WTC11 (cell line): Measurements from ENCODE around the gene CLN6. TPM values are rescaled to one million over a fixed set of nuclear protein-coding genes. Genes with fewer than 3 reads are reported as not detected.

Source experiments
- ATAC-seq: fragments of 200-7000 bp; cut with Tn5 transposase; 2 replicates; pipeline ENCODE4 v1.10.0; 2021; ENCODE audit warnings: mild to moderate bottlenecking, moderate library complexity
- CTCF ChIA-PET: fragments of 300-600 bp; sonication (Branson Sonifier 250); formaldehyde crosslinking; loops from one replicate; lab custom pipeline; 2021; ENCODE audit warnings: antibody characterized with exemption; lab: Charles Lee
- POLR2A ChIA-PET: fragments of 350-600 bp; sonication (Branson Sonifier 250); formaldehyde crosslinking; loops from one replicate; lab custom pipeline; 2021; ENCODE audit warnings: antibody characterized with exemption; lab: Charles Lee
- DNase-seq: peaks from one replicate; pipeline ENCODE4 v3.0.0; 2021; ENCODE audit warnings: low spot score
- H3K27ac Mint-ChIP-seq: 2 replicates; pipeline ENCODE4 v1.8.0; 2021; ENCODE audit warnings: mixed read lengths
- H3K27me3 Mint-ChIP-seq: 2 replicates; pipeline ENCODE4 v1.8.0; 2021; ENCODE audit warnings: low read depth, mild to moderate bottlenecking, moderate library complexity, mixed read lengths
- H3K36me3 Mint-ChIP-seq: 2 replicates; pipeline ENCODE4 v1.8.0; 2021; ENCODE audit warnings: mixed read lengths
- H3K4me1 Mint-ChIP-seq: 2 replicates; pipeline ENCODE4 v1.8.0; 2022; ENCODE audit warnings: mixed read lengths
- H3K4me3 Mint-ChIP-seq: 2 replicates; pipeline ENCODE4 v1.8.0; 2021; ENCODE audit warnings: mild to moderate bottlenecking, moderate library complexity, mixed read lengths
- H3K9me3 Mint-ChIP-seq: 2 replicates; pipeline ENCODE4 v1.8.0; 2021; ENCODE audit warnings: mixed read lengths
- ATF1 ChIP-seq: sonication (generic); formaldehyde crosslinking; IDR thresholded peaks from 2 replicates; pipeline ENCODE4 v1.8.1; 2023; ENCODE audit warnings: mild to moderate bottlenecking, moderate library complexity, missing genetic modification reagents
- CREB1 ChIP-seq: sonication (generic); formaldehyde crosslinking; IDR thresholded peaks from 2 replicates; pipeline ENCODE4 v1.8.0; 2023; ENCODE audit warnings: mild to moderate bottlenecking, missing genetic modification reagents
- ESRRA ChIP-seq: sonication (generic); formaldehyde crosslinking; IDR thresholded peaks from 2 replicates; pipeline ENCODE4 v1.8.1; 2022; ENCODE audit warnings: mild to moderate bottlenecking, missing genetic modification reagents, borderline replicate concordance
- FOXK1 ChIP-seq: sonication (generic); formaldehyde crosslinking; IDR thresholded peaks from 2 replicates; pipeline ENCODE4 v1.8.0; 2022; ENCODE audit warnings: mild to moderate bottlenecking, moderate library complexity, missing genetic modification reagents
- GTF2I ChIP-seq: fragments of 250-450 bp; sonication (Bioruptor Pico); conservative IDR thresholded peaks from 2 replicates; pipeline ENCODE4 v1.4.0; 2021; ENCODE audit warnings: mild to moderate bottlenecking
- JUN ChIP-seq: sonication (generic); formaldehyde crosslinking; IDR thresholded peaks from 2 replicates; pipeline ENCODE4 v1.8.0; 2023; ENCODE audit warnings: mild to moderate bottlenecking, missing genetic modification reagents
- MAX ChIP-seq: sonication (generic); formaldehyde crosslinking; IDR thresholded peaks from 2 replicates; pipeline ENCODE4 v1.8.0; 2022; ENCODE audit warnings: mild to moderate bottlenecking, missing genetic modification reagents
- NFE2L1 ChIP-seq: sonication (generic); formaldehyde crosslinking; IDR thresholded peaks from 2 replicates; pipeline ENCODE4 v1.8.1; 2023; ENCODE audit warnings: missing genetic modification reagents
- NR3C1 ChIP-seq: sonication (generic); formaldehyde crosslinking; conservative IDR thresholded peaks from 2 replicates; pipeline ENCODE4 v1.8.1; 2023; ENCODE audit warnings: low read depth, mild to moderate bottlenecking, missing genetic modification reagents
- PRRX2 ChIP-seq: fragments of 250-450 bp; sonication (Bioruptor Pico); IDR thresholded peaks from 2 replicates; pipeline ENCODE4 v1.8.0; 2021; ENCODE audit warnings: mild to moderate bottlenecking
- TEAD4 ChIP-seq: sonication (generic); formaldehyde crosslinking; IDR thresholded peaks from 2 replicates; pipeline ENCODE4 v1.8.0; 2022; ENCODE audit warnings: mild to moderate bottlenecking, missing genetic modification reagents
- ZBTB21 ChIP-seq: sonication (generic); formaldehyde crosslinking; IDR thresholded peaks from 2 replicates; pipeline ENCODE4 v1.8.1; 2023; ENCODE audit warnings: mild to moderate bottlenecking, missing genetic modification reagents, borderline replicate concordance
- ZNF121 ChIP-seq: sonication (generic); formaldehyde crosslinking; IDR thresholded peaks from 2 replicates; pipeline ENCODE4 v1.8.0; 2023; ENCODE audit warnings: missing genetic modification reagents
- ZNF138 ChIP-seq: sonication (generic); formaldehyde crosslinking; conservative IDR thresholded peaks from 2 replicates; pipeline ENCODE4 v1.8.1; 2022; ENCODE audit warnings: mild to moderate bottlenecking, moderate library complexity, missing genetic modification reagents
- ZNF317 ChIP-seq: sonication (generic); formaldehyde crosslinking; IDR thresholded peaks from 2 replicates; pipeline ENCODE4 v1.8.1; 2023; ENCODE audit warnings: low read depth, mild to moderate bottlenecking, moderate library complexity, missing genetic modification reagents, borderline replicate concordance
- total RNA-seq: library from RNA; stranded (reverse); gene quantifications from 3 replicates; pipeline ENCODE4 v1.2.3, GENCODE V29; 2021
- TF ChIP-seq, protein P1 (sequence below): sonication (generic); formaldehyde crosslinking; IDR thresholded peaks from 2 replicates; pipeline ENCODE4 v1.8.0; 2022; ENCODE audit warnings: mild to moderate bottlenecking, missing genetic modification reagents
- TF ChIP-seq, protein P2 (sequence below): fragments of 250-450 bp; sonication (Bioruptor Pico); conservative IDR thresholded peaks from 2 replicates; pipeline ENCODE4 v1.9.0; 2021; ENCODE audit warnings: mild to moderate bottlenecking
- TF ChIP-seq, protein P3 (sequence below): sonication (generic); formaldehyde crosslinking; IDR thresholded peaks from 2 replicates; pipeline ENCODE4 v1.8.0; 2023; ENCODE audit warnings: missing genetic modification reagents
- TF ChIP-seq, protein P4 (sequence below): fragments of 250-450 bp; sonication (Bioruptor Pico); IDR thresholded peaks from 2 replicates; pipeline ENCODE4 v1.9.0; 2021; ENCODE audit warnings: moderate library complexity, mild to moderate bottlenecking, inconsistent platforms, borderline replicate concordance
- TF ChIP-seq, protein P5 (sequence below): sonication (generic); formaldehyde crosslinking; IDR thresholded peaks from 2 replicates; pipeline ENCODE4 v1.8.1; 2022; ENCODE audit warnings: mild to moderate bottlenecking, missing genetic modification reagents, moderate library complexity, borderline replicate concordance
- TF ChIP-seq, protein P6 (sequence below): fragments of 250-450 bp; sonication (Bioruptor Pico); IDR thresholded peaks from 2 replicates; pipeline ENCODE4 v1.9.0; 2021; ENCODE audit warnings: mild to moderate bottlenecking, borderline replicate concordance

Gene CLN6
- total RNA-seq, 1 experiment from 2014 or later = 50.2 TPM

DNA sequence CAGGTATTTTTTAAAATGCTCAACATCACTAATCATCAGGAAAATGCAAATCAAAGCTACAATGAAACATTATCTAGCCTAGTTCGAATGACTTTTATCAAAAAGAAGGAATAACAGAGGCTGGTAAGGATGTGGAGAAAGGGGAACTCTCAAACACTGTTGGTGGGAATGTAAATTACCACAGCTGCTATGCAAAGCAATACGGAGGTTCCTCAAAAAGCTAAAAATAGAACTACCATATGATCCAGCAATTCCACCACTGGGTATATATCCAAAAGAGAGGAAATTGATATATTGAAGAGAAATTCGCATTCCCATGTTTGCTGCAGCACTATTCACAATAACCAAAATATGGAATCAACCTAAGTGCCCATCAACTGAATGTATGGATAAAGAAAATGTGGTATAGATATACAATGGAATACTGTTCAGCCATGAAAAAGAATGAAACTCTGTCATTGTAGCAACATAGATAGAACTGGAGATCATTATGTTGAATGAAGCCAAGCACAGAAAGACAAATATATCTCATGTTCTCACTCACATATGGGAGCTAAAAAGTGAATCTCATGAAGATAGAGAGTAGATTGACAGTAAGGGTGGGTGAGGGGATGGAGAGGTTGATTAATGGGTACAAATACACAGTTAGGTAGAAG is 19.7 kb upstream of the CLN6 start:
- Mint-ChIP-seq H3K27me3 (no peaks in the 10 kb centered on the region; the same call in 1 of the 2 replicates), H3K9me3 (peaks cover 31% of the 10 kb centered on the region), H3K27ac (no peak overlapping the region), H3K4me1 (peaks cover 7% of the 10 kb centered on the region; the same call in 1 of the 2 replicates), H3K36me3 (peaks cover 10% of the 10 kb centered on the region), H3K4me3 (no peak overlapping the region)
- TF ChIP-seq GTF2I (no peak), CREB1 (CRISPR knock-in tag) (no peak), NFE2L1 (CRISPR knock-in tag) (no peak), NR3C1 (CRISPR knock-in tag) (no peak), JUN (CRISPR knock-in tag) (no peak), ESRRA (CRISPR knock-in tag) (no peak), TEAD4 (CRISPR knock-in tag) (no peak), FOXK1 (CRISPR knock-in tag) (no peak)
- TF ChIP-seq, protein P1, sequence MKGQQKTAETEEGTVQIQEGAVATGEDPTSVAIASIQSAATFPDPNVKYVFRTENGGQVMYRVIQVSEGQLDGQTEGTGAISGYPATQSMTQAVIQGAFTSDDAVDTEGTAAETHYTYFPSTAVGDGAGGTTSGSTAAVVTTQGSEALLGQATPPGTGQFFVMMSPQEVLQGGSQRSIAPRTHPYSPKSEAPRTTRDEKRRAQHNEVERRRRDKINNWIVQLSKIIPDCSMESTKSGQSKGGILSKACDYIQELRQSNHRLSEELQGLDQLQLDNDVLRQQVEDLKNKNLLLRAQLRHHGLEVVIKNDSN (CRISPR knock-in tag) = no peak
- TF ChIP-seq, protein P2, sequence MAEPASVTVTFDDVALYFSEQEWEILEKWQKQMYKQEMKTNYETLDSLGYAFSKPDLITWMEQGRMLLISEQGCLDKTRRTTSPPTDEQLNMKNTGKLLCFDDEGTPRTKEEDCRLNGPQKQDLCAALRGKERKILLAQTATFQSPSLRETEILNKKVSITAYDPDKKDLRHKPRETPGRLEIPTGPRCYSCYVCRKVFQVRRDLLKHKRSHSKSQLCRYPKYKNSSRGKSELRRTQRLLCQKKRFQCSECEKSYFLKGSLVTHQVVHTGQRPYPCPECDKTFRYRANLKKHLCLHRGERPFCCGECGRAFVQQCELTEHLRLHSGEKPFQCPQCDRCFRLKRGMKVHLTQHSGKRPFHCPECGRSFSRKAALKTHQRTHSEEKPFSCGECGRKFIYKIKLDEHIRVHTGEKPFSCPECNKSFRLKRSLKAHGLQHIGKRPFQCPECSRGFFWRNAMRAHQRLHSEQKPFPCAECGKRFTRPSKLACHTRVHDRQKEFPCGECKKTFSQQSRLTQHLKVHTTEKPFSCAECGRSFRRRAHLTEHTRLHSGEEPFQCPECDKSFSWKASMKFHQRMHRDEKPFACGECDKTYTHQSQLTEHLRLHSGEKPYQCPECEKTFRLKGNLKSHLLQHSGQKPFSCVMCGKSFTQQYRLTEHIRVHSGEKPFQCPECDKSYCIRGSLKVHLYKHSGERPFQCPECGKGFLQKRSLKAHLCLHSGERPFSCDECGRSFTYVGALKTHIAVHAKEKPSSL = no peak
- TF ChIP-seq, protein P3, sequence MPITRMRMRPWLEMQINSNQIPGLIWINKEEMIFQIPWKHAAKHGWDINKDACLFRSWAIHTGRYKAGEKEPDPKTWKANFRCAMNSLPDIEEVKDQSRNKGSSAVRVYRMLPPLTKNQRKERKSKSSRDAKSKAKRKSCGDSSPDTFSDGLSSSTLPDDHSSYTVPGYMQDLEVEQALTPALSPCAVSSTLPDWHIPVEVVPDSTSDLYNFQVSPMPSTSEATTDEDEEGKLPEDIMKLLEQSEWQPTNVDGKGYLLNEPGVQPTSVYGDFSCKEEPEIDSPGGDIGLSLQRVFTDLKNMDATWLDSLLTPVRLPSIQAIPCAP (CRISPR knock-in tag) = no peak
- TF ChIP-seq, protein P4, sequence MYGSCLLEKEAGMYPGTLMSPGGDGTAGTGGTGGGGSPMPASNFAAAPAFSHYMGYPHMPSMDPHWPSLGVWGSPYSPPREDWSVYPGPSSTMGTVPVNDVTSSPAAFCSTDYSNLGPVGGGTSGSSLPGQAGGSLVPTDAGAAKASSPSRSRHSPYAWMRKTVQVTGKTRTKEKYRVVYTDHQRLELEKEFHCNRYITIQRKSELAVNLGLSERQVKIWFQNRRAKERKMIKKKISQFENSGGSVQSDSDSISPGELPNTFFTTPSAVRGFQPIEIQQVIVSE = no peak
- TF ChIP-seq, protein P5, sequence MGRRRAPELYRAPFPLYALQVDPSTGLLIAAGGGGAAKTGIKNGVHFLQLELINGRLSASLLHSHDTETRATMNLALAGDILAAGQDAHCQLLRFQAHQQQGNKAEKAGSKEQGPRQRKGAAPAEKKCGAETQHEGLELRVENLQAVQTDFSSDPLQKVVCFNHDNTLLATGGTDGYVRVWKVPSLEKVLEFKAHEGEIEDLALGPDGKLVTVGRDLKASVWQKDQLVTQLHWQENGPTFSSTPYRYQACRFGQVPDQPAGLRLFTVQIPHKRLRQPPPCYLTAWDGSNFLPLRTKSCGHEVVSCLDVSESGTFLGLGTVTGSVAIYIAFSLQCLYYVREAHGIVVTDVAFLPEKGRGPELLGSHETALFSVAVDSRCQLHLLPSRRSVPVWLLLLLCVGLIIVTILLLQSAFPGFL = no peak
- DNase-seq (no peak), ATAC-seq (no peak)
- ChIA-PET CTCF (interaction anchor here (0.7 to 0.9 kb wide), 3 partner anchors 20 to 93 kb away, joined by 3 read pairs; no protein-coding TSS in a partner anchor), POLR2A (interaction anchor here (0.7 kb wide), 1 partner anchor 688 kb away, joined by 4 read pairs; no protein-coding TSS in a partner anchor)

DNA sequence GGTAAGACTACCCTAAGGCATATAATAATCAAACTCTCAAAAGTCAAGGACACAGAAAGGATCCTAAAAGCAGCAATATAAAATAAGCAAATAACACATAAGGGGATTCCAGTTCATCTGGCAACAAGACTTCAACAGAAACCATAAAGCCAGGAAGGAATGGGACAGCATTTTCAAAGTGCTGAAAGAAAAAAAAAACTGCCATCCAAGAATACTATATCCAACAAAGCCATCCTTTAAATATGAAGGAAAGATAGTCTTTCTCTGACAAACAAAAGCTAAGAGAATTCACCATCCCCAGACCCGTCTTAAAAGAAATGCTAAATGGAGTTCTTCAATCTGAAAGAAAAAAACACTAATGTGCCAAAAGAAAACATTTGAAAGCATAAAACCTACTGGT is 14.7 kb upstream of the CLN6 start:
- Mint-ChIP-seq H3K27me3 (no peaks in the 10 kb centered on the region; the same call in 1 of the 2 replicates), H3K27ac (no peak overlapping the region), H3K9me3 (peaks cover 39% of the 10 kb centered on the region), H3K36me3 (peaks cover 16% of the 10 kb centered on the region), H3K4me3 (no peak overlapping the region), H3K4me1 (peaks cover 14% of the 10 kb centered on the region)
- ChIA-PET CTCF (interaction anchor here (0.6 to 3.1 kb wide), 3 partner anchors 9 to 62 kb away, joined by 3 to 10 read pairs (median 5); no protein-coding TSS in a partner anchor), POLR2A (no interaction called here)
- ATAC-seq = no peak
- DNase-seq = no peak
- TF ChIP-seq, protein P3 (CRISPR knock-in tag) = no peak
- TF ChIP-seq, protein P6, sequence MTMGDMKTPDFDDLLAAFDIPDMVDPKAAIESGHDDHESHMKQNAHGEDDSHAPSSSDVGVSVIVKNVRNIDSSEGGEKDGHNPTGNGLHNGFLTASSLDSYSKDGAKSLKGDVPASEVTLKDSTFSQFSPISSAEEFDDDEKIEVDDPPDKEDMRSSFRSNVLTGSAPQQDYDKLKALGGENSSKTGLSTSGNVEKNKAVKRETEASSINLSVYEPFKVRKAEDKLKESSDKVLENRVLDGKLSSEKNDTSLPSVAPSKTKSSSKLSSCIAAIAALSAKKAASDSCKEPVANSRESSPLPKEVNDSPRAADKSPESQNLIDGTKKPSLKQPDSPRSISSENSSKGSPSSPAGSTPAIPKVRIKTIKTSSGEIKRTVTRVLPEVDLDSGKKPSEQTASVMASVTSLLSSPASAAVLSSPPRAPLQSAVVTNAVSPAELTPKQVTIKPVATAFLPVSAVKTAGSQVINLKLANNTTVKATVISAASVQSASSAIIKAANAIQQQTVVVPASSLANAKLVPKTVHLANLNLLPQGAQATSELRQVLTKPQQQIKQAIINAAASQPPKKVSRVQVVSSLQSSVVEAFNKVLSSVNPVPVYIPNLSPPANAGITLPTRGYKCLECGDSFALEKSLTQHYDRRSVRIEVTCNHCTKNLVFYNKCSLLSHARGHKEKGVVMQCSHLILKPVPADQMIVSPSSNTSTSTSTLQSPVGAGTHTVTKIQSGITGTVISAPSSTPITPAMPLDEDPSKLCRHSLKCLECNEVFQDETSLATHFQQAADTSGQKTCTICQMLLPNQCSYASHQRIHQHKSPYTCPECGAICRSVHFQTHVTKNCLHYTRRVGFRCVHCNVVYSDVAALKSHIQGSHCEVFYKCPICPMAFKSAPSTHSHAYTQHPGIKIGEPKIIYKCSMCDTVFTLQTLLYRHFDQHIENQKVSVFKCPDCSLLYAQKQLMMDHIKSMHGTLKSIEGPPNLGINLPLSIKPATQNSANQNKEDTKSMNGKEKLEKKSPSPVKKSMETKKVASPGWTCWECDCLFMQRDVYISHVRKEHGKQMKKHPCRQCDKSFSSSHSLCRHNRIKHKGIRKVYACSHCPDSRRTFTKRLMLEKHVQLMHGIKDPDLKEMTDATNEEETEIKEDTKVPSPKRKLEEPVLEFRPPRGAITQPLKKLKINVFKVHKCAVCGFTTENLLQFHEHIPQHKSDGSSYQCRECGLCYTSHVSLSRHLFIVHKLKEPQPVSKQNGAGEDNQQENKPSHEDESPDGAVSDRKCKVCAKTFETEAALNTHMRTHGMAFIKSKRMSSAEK (CRISPR knock-in tag) = no peak
- TF ChIP-seq ZBTB21 (CRISPR knock-in tag) = no peak
- TF ChIP-seq CREB1 (CRISPR knock-in tag) = no peak
- TF ChIP-seq ATF1 (CRISPR knock-in tag) = no peak
- TF ChIP-seq, protein P4 = no peak
- no peak for TF ChIP-seq ZNF121 (CRISPR knock-in tag)
- TF ChIP-seq ESRRA (CRISPR knock-in tag) = no peak
- TF ChIP-seq MAX (CRISPR knock-in tag) = no peak
- TF ChIP-seq PRRX2 (CRISPR knock-in tag) = no peak
- no peak for TF ChIP-seq ZNF317 (CRISPR knock-in tag)
- no peak for TF ChIP-seq FOXK1 (CRISPR knock-in tag)
- no peak for TF ChIP-seq ZNF138 (CRISPR knock-in tag)
